Measurements from ENCODE around the gene BCAR3.

Gene BCAR3

GRCh38 chr1:93567255-93567918 is 114.2 kb downstream of the BCAR3 start (continued):
- TF ChIP-seq ZNF610 (tag by site-specific recombination; IDR thresholded peaks at IDR 0.05; ENCODE audit: borderline replicate concordance) (no peak), ZNF701 (tag by site-specific recombination; IDR thresholded peaks at IDR 0.05) (no peak), ZNF600 (tag by site-specific recombination; IDR thresholded peaks at IDR 0.05) (peak; percentile 72), ZNF658 (tag by site-specific recombination; IDR thresholded peaks at IDR 0.05) (no peak), ZNF18 (tag by site-specific recombination; IDR thresholded peaks at IDR 0.05) (no peak), ZNF645 (tag by site-specific recombination; IDR thresholded peaks at IDR 0.05) (no peak), TRIM28 (IDR thresholded peaks at IDR 0.05; ENCODE audit: borderline replicate concordance, low read length) (0 out of 2 replicates have a peak, but pooled peaks have one; percentile 39), ZNF560 (tag by site-specific recombination; IDR thresholded peaks at IDR 0.05; ENCODE audit: borderline replicate concordance) (no peak)

GRCh38 chr1:93566227-93566626 is 115.4 kb downstream of the BCAR3 start:
- CTCF ChIA-PET = no interaction called here

GRCh38 chr1:93565496-93566206 is 116.0 kb downstream of the BCAR3 start:
- Histone ChIP-seq H3K36me3 (ENCODE audit: control insufficient read depth in 2 of 2, insufficient read depth in 1 of 2, low read length in 2 of 2) (peaks cover 4 to 54% of the 10 kb centered on the region in 2 experiments), H3K27ac (ENCODE audit: extremely low read depth, low read depth, low read length) (no peak overlapping the region), H3K9me3 (ENCODE audit: control insufficient read depth, insufficient read depth, low read depth, low read length) (no peaks in the 10 kb centered on the region), H3K4me1 (ENCODE audit: control insufficient read depth, insufficient read depth, low read length) (no peaks in the 10 kb centered on the region), H3K4me3 (ENCODE audit: low read depth, low read length) (no peak overlapping the region)
- ChIA-PET CTCF (no interaction called here), POLR2A (no interaction called here)
- no peak for TF ChIP-seq ZNF624 (tag by site-specific recombination; IDR thresholded peaks at IDR 0.05)
- peak; percentile 57 for TF ChIP-seq ZNF341 (tag by site-specific recombination; IDR thresholded peaks at IDR 0.05; ENCODE audit: low read depth)

More at GRCh38 chr1:93566227-93566626, 115.4 kb downstream of the BCAR3 start:
- POLR2A ChIA-PET = no interaction called here
- Histone ChIP-seq H3K4me1 (ENCODE audit: control insufficient read depth, insufficient read depth, low read length) (no peaks in the 10 kb centered on the region), H3K36me3 (ENCODE audit: control insufficient read depth in 2 of 2, insufficient read depth in 1 of 2, low read length in 2 of 2) (peaks cover 4 to 53% of the 10 kb centered on the region in 2 experiments; a peak in 2 of 3 replicates), H3K9me3 (ENCODE audit: control insufficient read depth, insufficient read depth, low read depth, low read length) (no peaks in the 10 kb centered on the region), H3K4me3 (ENCODE audit: low read depth, low read length) (no peak overlapping the region), H3K27ac (ENCODE audit: extremely low read depth, low read depth, low read length) (no peak overlapping the region)
- TF ChIP-seq HOXC10 (CRISPR knock-in tag; IDR thresholded peaks at IDR 0.05) (no peak), ZFHX2 (tag by site-specific recombination; conservative IDR thresholded peaks at IDR 0.05) (no peak), ZNF514 (tag by site-specific recombination; IDR thresholded peaks at IDR 0.05) (no peak), ZNF394 (tag by site-specific recombination; IDR thresholded peaks at IDR 0.05; ENCODE audit: borderline replicate concordance) (no peak), ZNF580 (tag by site-specific recombination; IDR thresholded peaks at IDR 0.05) (no peak)
- TF ChIP-seq, protein P1, sequence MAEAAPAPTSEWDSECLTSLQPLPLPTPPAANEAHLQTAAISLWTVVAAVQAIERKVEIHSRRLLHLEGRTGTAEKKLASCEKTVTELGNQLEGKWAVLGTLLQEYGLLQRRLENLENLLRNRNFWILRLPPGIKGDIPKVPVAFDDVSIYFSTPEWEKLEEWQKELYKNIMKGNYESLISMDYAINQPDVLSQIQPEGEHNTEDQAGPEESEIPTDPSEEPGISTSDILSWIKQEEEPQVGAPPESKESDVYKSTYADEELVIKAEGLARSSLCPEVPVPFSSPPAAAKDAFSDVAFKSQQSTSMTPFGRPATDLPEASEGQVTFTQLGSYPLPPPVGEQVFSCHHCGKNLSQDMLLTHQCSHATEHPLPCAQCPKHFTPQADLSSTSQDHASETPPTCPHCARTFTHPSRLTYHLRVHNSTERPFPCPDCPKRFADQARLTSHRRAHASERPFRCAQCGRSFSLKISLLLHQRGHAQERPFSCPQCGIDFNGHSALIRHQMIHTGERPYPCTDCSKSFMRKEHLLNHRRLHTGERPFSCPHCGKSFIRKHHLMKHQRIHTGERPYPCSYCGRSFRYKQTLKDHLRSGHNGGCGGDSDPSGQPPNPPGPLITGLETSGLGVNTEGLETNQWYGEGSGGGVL (tag by site-specific recombination; IDR thresholded peaks at IDR 0.05) = no peak
